IPS-NIHi7 (cell line): ENCODE data around the gene DIP2A.

Source experiments
- DNase-seq: peaks from one replicate; pipeline ENCODE4 v3.0.0; 2012; ENCODE audit warnings: mixed read lengths; ENCODE audit errors: extremely low spot score

Gene DIP2A

DNA sequence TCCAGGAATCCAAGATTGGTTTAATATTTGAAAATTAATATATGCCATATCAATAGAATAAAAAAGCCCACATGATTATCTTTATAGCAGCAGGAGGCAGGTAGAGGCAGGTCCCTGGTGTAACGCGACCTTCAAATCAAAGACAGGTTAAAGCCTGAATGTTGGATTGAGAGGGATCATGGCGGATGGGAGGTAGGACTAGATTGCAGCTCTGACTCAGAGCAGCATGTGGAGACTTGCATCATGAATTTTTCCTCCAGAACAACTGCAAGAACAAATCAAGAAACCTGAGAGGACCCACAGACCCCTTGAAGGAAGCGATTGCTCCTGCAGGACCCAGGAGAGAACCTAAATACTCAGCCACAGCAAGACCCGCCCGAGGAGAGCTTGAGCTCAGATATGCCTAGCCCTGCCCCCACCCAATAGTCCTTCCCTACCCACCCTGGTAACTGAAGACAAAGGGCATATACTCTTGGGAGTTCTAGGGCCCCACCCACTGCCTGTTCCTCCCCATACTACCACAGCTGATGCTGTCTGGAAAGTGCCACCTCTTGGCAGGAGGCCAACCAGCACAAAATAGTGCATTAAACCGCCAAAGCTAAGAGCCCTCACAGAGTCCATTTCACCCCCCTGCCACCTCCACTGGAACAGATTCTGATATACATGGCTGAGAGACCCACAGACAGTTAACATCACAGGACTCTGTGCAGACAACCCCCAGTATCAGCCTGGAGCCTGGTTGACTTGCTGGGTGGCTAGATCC is 126.7 kb downstream of the DIP2A start:
- DNase-seq, result no peak

DNA sequence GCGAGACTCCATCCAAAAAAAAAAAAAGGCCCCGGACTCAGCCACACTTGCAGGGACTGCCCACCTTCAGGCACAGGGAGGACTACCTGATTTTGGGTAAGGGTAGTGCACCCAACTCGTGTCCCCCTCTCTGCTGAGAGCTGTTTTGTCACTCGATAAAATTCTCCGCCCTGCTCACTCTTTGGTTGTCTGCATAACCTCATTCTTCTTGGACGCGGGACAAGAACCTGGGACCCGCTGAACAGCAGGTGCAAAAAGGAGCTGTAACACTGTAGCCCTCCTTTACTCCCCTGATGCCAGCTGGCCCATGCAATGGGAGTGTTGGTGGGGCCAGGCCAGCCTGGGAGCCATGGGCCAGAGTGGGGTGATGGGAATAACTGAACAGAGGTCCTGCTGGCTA is 135.6 kb downstream of the DIP2A start:
- DNase-seq, result no peak

DNA sequence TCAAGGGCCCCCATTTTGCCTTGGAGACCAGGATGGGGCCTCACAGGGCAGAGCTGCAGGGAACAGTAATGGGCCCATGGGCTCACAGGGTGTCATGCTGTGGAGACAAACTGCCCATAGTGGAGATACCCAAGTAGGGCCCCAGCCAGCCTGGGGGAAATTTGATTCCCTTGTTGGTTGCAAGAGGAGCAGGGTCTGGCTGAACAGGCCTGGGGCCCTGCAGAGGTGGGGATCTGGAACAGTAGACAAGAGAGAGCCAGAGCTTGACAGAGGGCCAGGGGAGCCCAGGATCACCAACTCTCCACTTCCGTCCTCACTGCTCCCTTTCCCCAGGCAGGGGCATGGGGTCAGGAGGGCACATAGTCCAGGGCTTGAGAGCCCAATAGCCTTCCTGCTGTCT is 137.5 kb downstream of the DIP2A start:
- no peak for DNase-seq

DNA sequence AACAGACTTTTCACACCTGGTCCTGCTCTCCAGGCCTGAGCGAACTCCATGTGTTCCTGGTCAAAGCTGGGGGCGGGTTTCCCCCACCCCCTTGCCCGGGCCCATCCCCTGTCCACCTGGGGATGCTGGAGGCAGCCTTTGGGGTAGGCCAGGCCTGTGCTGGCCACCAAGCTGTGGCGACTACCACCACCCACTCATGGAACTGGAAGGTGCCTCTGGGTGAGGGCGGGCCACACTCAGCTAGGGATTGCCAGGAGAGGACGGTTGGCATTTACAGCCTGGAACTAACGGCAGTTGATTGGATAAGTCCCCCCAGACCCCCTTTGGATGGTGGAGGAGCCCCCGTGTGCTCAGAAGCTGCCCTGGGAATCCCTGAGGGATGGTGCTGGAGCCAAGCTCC is 138.3 kb downstream of the DIP2A start:
- no peak for DNase-seq

DNA sequence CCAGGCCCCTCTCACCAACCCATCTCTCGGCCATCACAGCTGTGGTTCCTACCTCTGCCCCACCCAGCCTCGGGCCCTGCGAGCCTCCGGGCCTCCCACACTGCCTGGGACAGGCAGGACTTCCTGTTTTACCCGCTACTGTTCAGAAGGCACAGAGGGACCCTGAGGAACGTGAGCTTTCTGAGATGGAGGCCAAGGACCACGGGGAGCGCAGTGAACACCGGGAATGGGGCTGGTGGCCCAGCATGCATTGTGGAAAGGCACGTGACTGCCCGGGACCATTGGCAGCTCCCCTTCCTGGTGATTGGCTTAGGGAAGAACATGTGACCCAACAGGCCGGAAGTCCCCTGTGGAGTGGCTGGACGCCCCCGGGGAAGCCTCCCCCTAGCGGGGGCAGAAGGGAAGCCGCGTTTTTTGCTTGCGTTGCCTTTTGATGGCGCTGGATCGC is 139.2 kb downstream of the DIP2A start:
- no peak for DNase-seq

DNA sequence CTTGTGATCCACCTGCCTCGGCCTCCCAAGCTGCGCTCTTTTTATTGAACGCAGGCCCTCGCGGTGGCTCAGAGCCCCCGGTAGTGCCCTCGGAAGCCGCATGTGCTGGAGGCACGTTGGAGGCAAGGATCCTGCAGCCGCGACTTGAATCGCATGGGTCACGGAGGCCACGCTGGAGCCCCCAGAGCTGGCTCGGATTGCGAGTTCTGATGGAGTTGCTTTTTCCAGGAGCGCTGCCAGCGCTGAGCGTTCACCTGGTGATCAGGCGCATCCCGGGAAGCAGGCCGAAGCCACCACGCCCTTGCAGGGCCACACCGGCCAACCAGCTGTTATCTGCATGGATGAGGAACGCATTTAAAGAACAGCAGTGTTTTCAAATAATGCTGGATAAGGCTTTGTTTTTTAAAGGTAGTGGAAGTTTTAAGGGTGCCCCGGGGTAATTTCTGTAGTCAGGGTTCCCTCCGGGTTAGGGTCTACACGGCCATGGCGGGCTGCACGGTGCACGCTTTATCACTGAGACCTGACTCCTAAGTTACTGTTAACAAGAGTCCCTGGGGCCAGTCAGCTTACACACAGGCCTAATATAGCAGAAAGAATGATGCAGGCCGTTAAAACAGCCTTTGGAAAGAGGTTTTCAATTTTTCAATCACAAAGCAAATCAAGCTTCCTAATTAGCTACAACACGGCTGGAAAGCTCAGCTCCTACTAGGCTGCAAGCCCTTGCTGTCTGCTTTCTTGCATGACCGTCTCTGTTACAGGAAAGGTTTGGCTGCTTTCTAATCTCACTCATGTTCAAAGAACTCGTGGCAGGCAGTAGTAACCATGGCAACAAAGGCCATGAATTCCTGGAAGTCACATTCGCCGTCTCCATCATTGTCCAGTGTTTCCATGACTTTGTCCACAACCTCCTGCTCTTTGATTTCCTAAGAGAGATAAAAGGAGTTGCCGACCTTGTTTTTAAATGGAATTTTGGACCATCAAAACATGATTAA is 140.2 kb downstream of the DIP2A start:
- DNase-seq, result no peak

DNA sequence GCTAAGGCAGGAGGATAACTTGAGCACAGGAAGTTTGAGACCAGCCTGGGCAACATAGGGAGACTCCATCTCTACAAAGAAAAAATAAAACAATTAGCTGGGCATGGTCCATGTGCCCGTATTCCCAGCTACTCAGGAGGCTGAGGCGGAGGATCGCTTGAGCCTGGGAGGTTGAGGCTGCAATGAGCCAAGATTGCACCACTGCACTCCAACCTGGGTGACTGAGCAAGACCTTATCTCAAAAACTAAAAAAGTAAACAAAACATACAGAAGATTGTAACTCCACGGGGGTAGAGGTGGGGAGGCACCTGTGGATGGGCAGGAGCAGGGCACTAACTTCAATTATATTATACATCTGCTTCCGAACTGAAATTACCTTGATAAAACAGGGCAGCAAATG is 141.6 kb downstream of the DIP2A start:
- DNase-seq, result no peak

DNA sequence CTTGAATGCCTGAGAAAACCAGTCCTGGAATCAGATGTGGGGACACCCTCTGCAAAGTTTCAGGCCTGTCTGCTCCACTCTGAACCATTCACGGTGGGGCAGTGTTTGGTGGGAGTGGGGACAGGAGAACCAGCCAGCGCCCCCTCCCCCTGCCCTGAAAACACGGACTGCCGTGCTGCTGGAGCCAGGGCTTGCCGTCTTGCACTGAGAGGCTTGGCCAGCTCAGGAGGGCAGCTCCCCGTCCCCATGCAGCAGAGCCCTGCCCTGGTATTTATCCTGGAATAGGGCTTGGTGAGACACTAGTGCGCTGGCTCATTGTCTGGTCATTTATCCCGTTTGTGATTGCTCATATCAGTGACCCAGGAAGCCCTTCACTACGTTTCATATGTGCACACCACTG is 142.3 kb downstream of the DIP2A start:
- DNase-seq, result peak; percentile 10

DNA sequence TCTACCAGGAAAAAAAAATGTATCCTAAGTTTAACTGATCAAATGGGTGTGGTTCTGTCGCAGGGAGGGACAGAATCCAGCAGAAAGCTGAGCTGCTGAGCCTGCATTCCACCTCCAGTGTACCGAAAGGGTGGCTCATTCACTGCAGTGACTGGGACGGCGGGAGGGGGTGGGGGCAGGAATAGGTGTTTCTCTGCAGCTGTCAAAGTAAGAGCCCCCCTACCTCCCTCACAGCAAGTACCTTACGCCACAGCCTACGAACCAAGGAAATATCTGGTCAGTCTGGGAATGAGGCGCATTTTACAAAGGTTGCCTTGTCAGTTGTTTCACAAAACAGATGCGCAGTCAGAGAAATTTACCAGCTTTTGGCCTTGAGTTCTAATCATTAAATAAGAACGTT is 144.5 kb downstream of the DIP2A start:
- peak; percentile 65 for DNase-seq

DNA sequence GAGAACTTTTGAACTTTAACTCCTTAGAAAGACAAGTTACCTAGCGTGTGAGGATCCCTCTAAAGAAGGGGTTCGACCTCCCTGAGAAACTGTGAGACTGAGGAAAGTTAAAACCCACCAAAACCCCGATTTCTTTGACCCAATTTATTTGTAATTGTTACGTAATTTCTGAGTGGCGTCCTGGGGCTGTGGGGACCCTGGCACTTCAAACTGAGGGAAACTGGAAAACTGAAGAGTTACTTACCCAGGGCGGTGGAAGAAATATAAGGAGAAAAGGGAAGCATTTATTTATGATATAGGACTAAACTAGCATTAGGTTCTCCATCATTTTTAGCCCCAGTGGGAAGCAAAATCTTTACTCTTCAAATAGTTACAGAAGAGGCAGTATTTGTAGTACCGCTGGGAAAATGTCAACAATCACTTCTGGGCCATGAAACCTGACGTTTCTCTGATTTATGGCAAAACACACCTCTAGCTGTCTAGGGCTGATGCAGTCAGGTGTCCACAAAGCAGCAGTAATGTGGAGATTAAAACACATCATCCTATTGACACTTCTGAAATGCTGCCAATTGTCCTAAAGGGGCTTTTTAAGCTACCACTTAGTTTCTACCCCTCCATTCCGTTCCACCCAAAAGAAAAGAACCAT is 145.8 kb downstream of the DIP2A start:
- peak; percentile 1 for DNase-seq

DNA sequence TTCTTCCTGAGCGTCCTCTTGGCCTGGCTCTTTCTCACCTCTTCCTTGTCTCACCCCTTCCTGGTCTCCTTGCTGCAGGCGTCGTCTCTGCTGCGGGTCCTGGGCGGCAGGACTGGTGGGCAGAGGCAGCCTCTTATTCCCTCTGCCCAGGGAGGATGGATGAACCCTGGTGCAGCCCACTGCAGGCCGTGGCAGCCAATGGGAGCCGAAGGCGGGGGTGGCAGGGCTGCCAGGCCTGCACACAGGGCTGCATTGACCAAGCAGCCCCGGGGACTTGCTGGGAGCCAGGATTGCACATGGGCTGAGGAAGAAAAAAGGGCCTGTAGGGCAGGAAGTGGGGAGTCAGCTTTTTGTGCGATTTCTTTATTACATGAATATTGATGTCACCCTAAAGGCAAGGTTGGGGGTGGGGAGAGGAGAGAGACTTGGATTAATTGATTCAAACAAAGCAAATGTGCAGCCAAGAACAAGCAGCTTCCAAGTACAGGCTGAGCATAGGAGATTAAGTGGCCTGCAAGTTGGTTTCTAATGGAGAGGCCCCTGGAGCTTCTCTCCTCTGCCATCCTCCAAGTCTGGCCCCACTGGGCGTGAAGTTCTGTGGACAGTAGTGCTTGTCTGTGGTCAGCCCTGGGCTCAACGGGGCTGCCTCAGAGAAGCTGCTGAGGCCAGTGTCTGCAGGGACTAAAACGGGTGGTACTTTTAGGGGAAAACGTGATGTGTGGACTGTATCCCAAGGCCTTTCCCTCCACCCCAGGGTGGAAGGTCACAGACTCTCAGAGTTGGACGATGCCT is 146.5 kb downstream of the DIP2A start, which contains the start of gene S100B:
TSS of gene S100B (minus strand) at position 108 of the 792 bp plus-strand sequence. CDS start 2,667 bp downstream, outside the sequence.
- peak; percentile 56 for DNase-seq

DNA sequence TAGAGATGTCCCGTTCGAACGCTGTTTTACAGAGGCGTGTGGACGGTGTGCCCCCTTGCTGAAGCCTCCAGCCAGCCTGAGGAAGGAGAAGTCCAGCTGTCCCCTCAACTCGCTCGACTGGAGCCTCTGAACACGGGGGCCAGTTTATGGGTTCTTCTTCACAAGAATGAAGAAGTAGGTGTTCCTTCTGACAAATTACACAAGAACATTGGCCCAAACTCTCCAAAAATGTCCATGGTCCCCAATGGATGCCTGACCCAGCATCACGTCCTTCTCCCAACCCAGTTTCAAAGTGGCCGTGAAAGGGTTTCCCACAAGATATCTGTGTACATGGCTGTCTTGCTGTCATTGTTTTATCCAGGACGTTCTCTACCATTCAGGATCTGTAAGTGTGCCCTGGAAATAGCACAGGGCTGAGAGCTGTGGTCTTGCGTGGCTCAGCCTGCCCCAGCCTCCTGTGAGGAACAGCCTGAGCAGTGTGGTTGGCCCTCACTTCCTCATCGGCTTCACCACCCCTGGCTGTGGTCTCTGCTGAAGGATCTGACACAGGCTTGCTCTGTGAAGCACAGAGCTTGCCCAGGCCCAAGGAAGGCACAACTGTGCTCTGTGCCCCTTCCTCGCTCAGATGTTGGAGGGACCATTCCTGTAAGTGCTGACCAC is 147.2 kb downstream of the DIP2A start:
- peak; percentile 3 for DNase-seq

DNA sequence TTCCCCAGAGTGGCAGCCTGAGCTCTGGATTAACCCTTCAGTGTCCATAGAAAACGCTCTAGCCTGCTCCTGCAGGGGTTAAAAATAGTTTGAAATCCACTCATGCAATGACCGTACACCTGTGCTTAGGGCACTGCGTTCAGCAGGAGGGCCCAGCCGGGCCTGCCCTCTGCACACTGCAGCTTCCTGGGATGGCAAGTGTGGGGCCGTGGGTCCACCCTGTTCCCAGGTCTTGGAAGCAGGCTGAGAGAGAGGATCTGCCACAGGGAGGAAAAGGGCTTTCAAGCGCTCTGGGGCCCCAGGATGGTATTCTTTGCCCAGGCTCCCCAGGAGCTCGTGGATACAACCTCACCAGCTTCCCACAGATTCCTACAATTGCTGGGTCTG is 147.7 kb downstream of the DIP2A start:
- peak; percentile 3 for DNase-seq

DNA sequence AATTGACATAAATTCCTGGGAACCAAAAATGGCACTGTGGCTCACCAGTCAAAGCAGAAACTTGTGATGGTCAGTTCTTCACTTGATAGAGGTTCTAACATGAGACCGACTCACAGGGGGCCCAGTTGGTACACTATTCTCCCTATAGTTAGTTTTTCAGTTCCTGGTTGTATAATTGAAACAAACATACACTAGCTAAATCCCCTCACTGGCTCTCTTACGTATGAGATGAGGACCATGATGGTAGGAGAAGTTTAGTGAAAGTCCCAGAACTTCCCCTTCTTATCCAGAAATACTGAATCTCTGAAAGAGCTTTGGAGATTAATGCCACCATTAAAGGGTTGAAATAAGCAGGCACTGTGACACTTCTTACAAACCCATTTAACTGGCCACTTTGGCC is 148.9 kb downstream of the DIP2A start:
- DNase-seq, result no peak

DNA sequence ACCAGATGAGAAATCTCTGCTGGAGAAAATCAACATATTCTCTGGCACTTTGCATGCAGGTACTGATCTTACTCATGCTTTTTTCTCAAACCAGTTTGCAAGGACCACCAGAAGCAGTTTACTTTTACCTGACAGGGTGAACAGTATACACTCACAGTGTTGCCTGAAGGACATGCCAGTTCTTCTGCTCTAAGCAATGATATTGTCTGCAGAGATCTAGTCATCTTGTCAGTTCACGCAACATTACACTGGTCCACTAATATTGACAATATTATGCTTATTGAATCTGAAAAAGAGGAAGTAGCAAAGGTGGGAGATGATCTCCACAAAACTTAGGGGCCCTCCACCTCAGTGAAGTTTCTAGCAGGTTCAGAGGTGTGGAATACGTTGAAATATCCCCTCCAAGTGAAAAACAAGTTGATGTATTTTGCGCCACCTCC is 150.0 kb downstream of the DIP2A start:
- DNase-seq, result no peak

DNA sequence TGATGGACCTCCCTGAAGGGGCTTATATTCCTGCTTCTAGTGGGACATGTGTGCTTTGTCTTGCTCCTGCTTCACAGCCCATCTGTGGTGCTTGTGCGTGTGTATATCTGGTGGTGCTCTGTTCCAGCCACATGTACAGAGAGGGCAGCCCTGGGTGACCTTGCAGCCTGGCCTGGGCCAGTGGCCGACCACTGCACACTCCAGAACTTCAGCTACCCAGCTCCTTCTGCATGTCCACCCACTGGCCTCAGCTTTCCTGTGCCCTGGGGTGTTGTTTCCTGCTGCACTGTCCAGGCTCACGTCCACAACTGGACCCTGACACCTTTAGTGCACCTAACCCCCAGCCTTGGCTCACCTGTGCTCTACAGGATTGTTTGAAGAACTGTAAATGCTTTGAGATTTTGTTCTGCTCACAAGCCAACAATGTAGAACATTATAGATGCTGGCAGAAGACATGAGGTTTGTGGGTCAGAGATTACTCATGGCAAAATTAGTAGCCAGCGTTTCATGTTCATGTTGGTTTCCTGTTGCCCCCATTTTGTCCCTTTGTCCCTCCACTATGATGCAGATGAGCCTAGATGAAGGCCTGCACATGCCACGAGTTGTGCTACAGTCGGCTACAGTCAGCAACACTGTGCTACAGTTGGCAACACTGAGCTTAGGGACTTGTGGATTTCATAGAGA is 151.5 kb downstream of the DIP2A start:
- DNase-seq, result peak; percentile 1

DNA sequence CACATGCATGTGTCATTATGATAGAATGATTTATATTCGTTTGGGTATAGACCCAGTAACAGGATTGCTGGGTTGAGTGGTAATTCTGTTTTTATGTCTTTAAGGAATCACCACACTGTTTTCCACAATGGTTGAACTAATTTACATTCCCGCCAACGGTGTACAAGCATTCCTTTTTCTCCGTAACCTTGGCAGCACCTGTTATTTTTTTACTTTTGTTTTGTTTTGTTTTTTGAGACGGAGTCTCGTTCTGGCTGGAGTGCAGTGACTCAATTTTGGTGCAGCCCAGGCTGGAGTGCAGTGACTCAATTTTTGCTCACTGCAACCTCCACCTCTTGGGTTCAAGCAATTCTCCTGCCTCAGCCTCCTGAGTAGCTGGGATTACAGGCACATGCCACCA is 154.7 kb downstream of the DIP2A start:
- DNase-seq, result no peak

DNA sequence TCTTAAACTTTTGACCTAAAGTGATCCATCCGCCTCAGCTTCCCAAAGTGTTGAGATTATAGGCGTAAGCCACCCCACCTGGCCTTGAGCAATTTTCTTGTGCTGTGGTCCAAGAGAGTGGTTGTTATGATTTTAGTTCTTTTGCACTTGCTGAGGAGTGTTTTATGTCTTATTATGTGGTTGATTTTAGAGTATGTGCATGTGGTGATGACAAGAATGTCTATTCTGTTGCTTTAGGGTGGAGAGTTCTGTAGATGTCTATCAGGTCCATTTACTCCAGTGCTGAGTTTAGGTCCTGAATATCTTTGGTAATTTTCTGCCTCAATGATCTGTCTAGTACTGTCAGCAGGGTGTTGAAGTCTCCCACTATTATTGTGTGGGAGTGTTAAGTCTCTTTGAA is 157.4 kb downstream of the DIP2A start:
- no peak for DNase-seq

DNA sequence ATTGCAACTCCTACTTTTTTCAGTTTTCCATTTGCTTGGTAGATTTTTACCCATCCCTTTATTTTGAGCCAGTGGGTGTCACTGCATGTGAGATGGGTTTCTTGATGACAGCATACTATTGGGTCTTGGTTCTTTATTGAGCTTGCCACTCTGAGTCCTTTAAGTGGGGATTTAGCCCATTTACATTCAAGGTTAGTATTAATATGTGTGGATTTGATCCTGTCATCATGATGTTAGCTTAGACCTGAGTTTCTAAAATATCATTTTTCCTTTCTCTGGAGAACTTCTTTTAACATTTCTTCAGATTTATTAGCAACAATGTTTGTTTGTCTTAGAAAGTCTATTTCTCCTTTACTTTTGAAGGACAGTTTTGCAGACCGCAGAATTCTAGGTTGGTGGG is 158.0 kb downstream of the DIP2A start:
- no peak for DNase-seq
